Adrenal gland (tissue), 12 donors: ENCODE measurements around the gene MEOX2. TPM values are rescaled to one million over a fixed set of nuclear protein-coding genes. Genes with fewer than 3 reads are reported as not detected.

Experiments
- DNase-seq, 7 donors: peaks; one replicate each; pipeline ENCODE4 v3.0.0-alpha.2; 2019 to 2020
- H3K27ac ChIP-seq, 5 donors: fragments of 200-600 bp; sonication (generic) in 4 of 5; 1 replicate in 3 of 5; 2 replicates in 2 of 5; pipeline versions ENCODE4 v1.5.1 to v1.8.0; 2016 to 2020; ENCODE audit warnings: mild to moderate bottlenecking in 1 of 5
- H3K27me3 ChIP-seq: fragments of 200-600 bp; 2 replicates; pipeline ENCODE4 v1.8.0; 2021
- H3K36me3 ChIP-seq, 2 donors: fragments of 200-600 bp; replicated peaks in 1 of 2; 1 replicate in 1 of 2; 2 replicates in 1 of 2; pipeline versions ENCODE4 v1.5.1 to v1.8.0; 2018 to 2022
- H3K4me1 ChIP-seq, 2 donors: fragments of 200-600 bp; replicated peaks in 1 of 2; 1 replicate in 1 of 2; 2 replicates in 1 of 2; pipeline versions ENCODE4 v1.5.1 to v1.8.0; 2018 to 2021
- H3K4me3 ChIP-seq, 4 donors: fragments of 200-600 bp; sonication (generic) in 3 of 4; one replicate each; pipeline ENCODE4 v1.5.1; 2016 to 2018
- H3K9me3 ChIP-seq, 3 donors: fragments of 200-600 bp; sonication (generic) in 1 of 3; replicated peaks in 1 of 3; 1 replicate in 2 of 3; 2 replicates in 1 of 3; pipeline versions ENCODE4 v1.5.1 to v1.8.0; 2016 to 2021
- CTCF ChIP-seq, 6 experiments: fragments of 450-650 bp in 4 of 6; fragments of 200-600 bp in 2 of 6; sonication (generic) in 1 of 6; IDR thresholded peaks; 1 replicate in 5 of 6; 2 replicates in 1 of 6; pipeline versions ENCODE4 v1.5.1 to v1.8.0; 2016 to 2021; ENCODE audit warnings: antibody characterized with exemption in 6 of 6, mild to moderate bottlenecking in 2 of 6, moderate library complexity in 1 of 6
- POLR2A ChIP-seq, 2 donors: fragments of 450-650 bp; IDR thresholded peaks; one replicate each; pipeline ENCODE4 v1.6.1; 2017; ENCODE audit warnings: antibody characterized with exemption in 2 of 2, mild to moderate bottlenecking in 2 of 2, moderate library complexity in 1 of 2
- WGBS, 4 donors: extraction: QIAGEN DNeasy Blood & Tissue Kit in 2 of 4; methylation state at CpG; one replicate each; pipeline versions ENCODE4 v1.1.5 to v1.1.7; 2013 to 2017; 5-methylcytosine and 5-hydroxymethylcytosine counted together
- intact Hi-C, 2 donors: fragments of 100-400 bp; cut with DNase I; formaldehyde crosslinking; loops; one replicate each; pipeline versions ENCODE4 v1.14.1 to v1.15.0; 2022 to 2023
- polyA plus RNA-seq, 3 donors: library from polyadenylated mRNA; stranded (reverse); fragments of 200-250 nt in 2 of 3; fragments of 350-450 nt in 1 of 3; fragmentation: Illumina TruSeq in 1 of 3; extraction: RNeasy Lipid Tissue Mini Kit (QIAGEN cat#74804) in 1 of 3; gene quantifications; one replicate each; pipeline ENCODE4 v1.2.3, GENCODE V29; 2013 to 2014
- total RNA-seq, 9 donors: library from RNA; depleted of rRNA in 4 of 9; stranded (reverse); fragments of >200 nt in 4 of 9; fragments of 120-200 nt in 1 of 9; fragmentation: NEBNext Ultra II Directional in 1 of 9; extraction: Animal tissue kit (Norgen Biotek cat#: 25700) in 1 of 9; gene quantifications; one replicate each; pipeline versions ENCODE4 v1.1.0 to v1.2.4, GENCODE V29; 2013 to 2023
- donor health status: healthy with polysubstance abuse.
- donor health status: Bipolar disorder and iron deficiency.
- donor health status: DM: yes; HTN: yes; CAD: no.
- donor health status: DM: no; HTN: no; CAD: no.
- donor health status: DM: no; HTN: no; CAD: no.
- donor health status: DM: yes; HTN: yes; CAD: no.

MEOX2 gene
- total and polyA plus RNA-seq, 12 donors, result 0.14 to 3.0 (median 0.79) TPM; not detected in 2

DNA sequence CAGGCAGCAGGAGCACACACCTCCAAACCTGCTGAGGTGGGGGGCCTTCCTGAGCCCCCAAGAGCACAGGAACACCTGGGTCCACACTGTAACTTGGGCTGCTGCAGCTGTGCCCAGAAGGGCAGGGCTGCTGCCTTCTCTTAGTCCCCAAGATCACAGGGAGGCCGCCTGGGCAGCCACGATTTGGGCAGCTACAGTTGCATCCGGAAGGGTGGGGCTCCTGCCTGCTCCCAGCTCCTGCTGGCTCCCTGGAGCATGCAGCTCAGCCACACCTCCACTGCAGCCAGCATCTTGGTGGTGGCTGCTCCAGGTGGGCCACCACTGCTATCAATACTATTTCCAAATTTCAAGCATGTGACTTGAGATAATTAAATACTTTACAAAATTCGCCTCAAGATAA, 86.2 kb downstream of the MEOX2 start:
- TF ChIP-seq POLR2A (IDR thresholded peaks at IDR 0.05) (no peak), CTCF (IDR thresholded peaks at IDR 0.05) (no peak)
- no peaks in the 10 kb centered on the region for H3K4me1 ChIP-seq
- intact Hi-C loops, result no loop called here
- WGBS, 4 donors, result 40 to 76% (median 72%) methylated on average over 2 to 4 of the region's 4 CpGs
- H3K4me3 ChIP-seq, result no peak overlapping the region
- no peaks in the 10 kb centered on the region for H3K27me3 ChIP-seq
- no peak overlapping the region for H3K27ac ChIP-seq
- no peaks in the 10 kb centered on the region for H3K36me3 ChIP-seq
- no peak for DNase-seq
- H3K9me3 ChIP-seq, result no peaks in the 10 kb centered on the region

DNA sequence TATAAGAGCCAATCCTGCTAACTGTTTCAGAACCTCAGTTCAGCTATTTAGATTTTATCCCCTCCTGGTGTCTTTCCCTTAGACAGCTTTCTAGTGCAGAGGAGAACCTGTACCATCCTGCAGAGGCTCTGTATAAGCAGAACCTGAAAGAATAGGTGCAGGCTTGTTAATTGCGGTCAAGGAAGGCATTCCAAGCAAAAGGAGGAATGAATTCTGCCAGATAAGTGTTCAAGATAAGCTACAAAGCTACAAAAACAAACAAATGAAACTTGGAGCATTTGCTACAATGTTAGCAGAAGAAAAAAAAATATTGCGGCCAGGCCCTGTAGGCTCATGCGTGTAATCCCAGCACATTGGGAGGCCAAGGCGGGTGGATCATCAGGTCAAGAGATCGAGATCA, 92.0 kb downstream of the MEOX2 start:
- WGBS, 4 donors, result 61 to 73% (median 67%) methylated on average over 5 of the region's 5 CpGs
- DNase-seq, result no peak
- intact Hi-C loops, result no loop called here
- no peak for TF ChIP-seq CTCF (IDR thresholded peaks at IDR 0.05)
- no peak for TF ChIP-seq POLR2A (IDR thresholded peaks at IDR 0.05)
- H3K4me1 ChIP-seq, result no peaks in the 10 kb centered on the region
- no peaks in the 10 kb centered on the region for H3K36me3 ChIP-seq
- H3K27ac ChIP-seq, result no peak overlapping the region
- no peaks in the 10 kb centered on the region for H3K27me3 ChIP-seq
- H3K9me3 ChIP-seq, result no peaks in the 10 kb centered on the region
- no peak overlapping the region for H3K4me3 ChIP-seq

GRCh38 chr7:15593382-15593781, 93.1 kb downstream of the MEOX2 start:
- no peaks in the 10 kb centered on the region for H3K9me3 ChIP-seq
- no peaks in the 10 kb centered on the region for H3K36me3 ChIP-seq
- H3K27me3 ChIP-seq, result no peaks in the 10 kb centered on the region
- H3K4me1 ChIP-seq, result no peaks in the 10 kb centered on the region
- DNase-seq, result no peak
- no peak for TF ChIP-seq POLR2A (IDR thresholded peaks at IDR 0.05)
- no peak for TF ChIP-seq CTCF (IDR thresholded peaks at IDR 0.05)
- WGBS, 4 donors, result 57 to 81% (median 71%) methylated on average over 3 of the region's 3 CpGs
- intact Hi-C loops, result no loop called here
- no peak overlapping the region for H3K27ac ChIP-seq
- no peak overlapping the region for H3K4me3 ChIP-seq

- TF ChIP-seq POLR2A (IDR thresholded peaks at IDR 0.05), result no peak
- TF ChIP-seq CTCF (IDR thresholded peaks at IDR 0.05), result no peak
- no peak for DNase-seq
- Histone ChIP-seq H3K9me3 (no peaks in the 10 kb centered on the region), H3K27me3 (no peaks in the 10 kb centered on the region), H3K36me3 (no peaks in the 10 kb centered on the region), H3K4me1 (no peaks in the 10 kb centered on the region), H3K27ac (no peak overlapping the region), H3K4me3 (no peak overlapping the region)
- intact Hi-C loops, result no loop called here
- WGBS, 4 donors, result 75 to 88% (median 85%) methylated on average over 4 of the region's 4 CpGs
Observed at GRCh38 chr7:15586266-15586665, 100.2 kb downstream of the MEOX2 start.
